ENCODE results near the gene NRXN3. TPM values are rescaled to one million over a fixed set of nuclear protein-coding genes. Genes with fewer than 3 reads are reported as not detected.
A peak's percentile ranks its signal among the peaks of the same experiment; 100 is the strongest.

NRXN3 gene
- total RNA-seq, 1 experiment from 2014 or later: 0.02 TPM

DNA sequence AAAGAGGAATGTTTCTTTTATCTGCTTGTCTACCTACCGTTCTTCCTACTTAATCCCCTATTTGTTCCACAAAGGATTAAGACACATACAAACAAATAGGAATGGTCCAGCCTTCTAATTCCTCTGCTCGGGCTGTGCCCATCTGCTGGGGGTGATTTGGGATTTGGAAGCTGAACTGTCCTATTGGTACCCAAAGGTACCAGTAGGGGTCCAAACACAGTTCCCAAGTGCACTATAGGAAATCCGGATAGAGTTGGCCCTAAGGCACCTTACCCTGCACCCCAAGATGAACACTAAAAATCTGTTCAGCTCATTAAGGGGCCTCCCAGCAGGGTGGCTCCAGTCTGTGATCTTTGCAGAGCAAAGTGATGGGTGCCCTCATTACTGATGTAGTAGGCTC, 566.9 kb downstream of the NRXN3 start:
- no peak for DNase-seq
- Histone ChIP-seq H3K36me3 (no peaks in the 10 kb centered on the region), H3K27me3 (no peaks in the 10 kb centered on the region), H3K4me3 (no peak overlapping the region), H3K27ac (no peak overlapping the region), H3K4me1 (no peaks in the 10 kb centered on the region), H3K9me3 (replicated peaks) (no peaks in the 10 kb centered on the region)

DNA sequence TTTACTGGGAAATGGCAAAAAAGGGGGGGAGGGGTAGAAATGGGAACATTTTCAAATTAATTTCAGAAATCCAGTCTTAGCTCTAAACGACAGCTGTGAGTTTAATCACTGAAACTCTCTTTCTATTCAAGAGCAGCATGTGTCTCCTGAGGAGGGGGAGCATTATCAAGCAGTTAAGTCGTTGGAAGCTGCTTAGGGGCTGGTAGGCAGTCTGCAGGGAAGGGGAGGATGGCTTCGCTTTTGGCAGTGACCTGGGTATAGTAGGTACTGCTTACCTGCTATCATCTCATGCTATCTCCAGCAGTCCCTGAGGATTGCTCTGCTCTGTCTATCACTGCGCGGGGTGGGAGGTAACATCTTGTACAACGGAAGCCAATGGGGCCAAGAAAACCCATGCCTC, 567.4 kb downstream of the NRXN3 start:
- DNase-seq: no peak
- no peaks in the 10 kb centered on the region for H3K27me3 ChIP-seq
- H3K27ac ChIP-seq: no peak overlapping the region
- no peaks in the 10 kb centered on the region for H3K4me1 ChIP-seq
- no peak overlapping the region for H3K4me3 ChIP-seq
- no peaks in the 10 kb centered on the region for H3K9me3 ChIP-seq (replicated peaks)
- H3K36me3 ChIP-seq: no peaks in the 10 kb centered on the region

DNA sequence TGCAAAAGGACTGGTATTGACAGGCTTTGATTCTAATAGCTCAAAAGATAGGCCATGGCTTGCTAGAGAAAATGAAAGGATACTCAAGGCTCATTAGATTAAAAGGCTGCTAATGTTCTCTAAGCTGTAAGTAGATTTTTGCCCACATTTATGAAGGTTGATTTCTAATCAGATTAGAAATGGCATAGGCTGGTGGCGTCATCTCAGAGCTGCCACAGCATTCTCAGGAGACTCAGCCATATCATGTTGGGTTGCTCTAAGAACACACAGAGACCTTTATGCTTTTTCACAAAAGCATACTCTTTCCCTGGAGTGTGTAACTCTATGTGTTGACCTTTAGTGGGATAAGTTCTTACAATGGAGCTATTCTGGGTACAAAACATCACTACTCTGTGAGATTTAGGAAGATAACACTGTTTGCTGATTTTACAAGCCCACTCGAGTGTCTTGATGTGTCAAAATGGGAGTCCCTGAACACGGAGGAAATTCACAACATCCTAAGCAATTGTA, 576.0 kb downstream of the NRXN3 start:
- Histone ChIP-seq H3K36me3 (no peaks in the 10 kb centered on the region), H3K27me3 (no peaks in the 10 kb centered on the region), H3K9me3 (replicated peaks) (no peaks in the 10 kb centered on the region), H3K27ac (no peak overlapping the region), H3K4me3 (no peak overlapping the region), H3K4me1 (no peaks in the 10 kb centered on the region)
- DNase-seq: no peak

DNA sequence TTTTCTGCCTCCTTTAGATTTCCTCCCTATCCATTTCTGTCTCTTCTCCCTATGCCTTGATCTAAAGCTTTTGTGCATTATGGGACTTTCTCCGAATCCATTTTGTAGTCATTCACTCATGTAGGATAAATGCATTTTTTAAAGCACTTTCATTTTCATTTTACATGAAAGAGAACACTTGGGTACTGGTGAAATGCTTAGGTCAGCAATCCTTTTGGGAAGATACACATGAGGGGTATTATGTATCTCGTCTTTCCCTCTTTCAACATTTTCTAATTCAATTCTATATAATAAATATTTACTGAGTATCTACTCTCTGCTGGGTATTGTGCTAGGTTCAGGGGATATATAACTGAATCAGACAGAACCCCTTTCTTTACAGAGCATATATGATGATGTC, 577.6 kb downstream of the NRXN3 start:
- H3K4me1 ChIP-seq: no peaks in the 10 kb centered on the region
- H3K9me3 ChIP-seq (replicated peaks): no peaks in the 10 kb centered on the region
- no peak overlapping the region for H3K4me3 ChIP-seq
- no peaks in the 10 kb centered on the region for H3K36me3 ChIP-seq
- DNase-seq: no peak
- no peaks in the 10 kb centered on the region for H3K27me3 ChIP-seq
- H3K27ac ChIP-seq: no peak overlapping the region

DNA sequence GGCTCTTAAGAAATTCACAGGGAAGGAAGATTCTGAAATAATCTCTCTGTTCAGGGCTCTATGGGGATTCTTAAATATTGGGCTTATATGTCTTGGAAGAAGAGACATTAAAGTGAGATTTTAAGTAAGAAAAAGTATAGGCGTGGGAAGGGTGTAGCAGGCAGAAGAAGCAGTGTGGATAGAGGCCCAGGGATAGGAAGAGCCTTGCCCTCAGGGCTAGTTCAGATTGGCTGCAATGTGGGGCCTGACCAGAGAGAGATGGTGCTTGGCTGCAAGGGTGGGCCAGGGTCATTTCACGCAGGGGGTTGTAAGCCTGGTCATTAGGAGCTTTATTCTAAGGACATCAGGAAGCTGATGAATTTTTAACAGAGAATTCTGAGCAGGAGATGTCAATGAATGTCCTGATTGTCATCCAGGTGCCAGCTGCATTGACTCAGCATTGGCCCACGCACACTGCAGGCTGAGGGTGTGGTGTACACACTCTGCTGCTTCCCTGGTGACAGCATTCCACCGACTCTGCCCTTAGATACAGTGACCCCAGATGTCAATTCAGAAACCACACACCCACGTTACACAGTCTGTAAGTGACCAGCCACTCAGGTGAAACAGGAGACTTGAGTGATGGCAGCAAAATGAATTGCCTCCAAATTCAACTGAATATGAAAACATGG, 582.5 kb downstream of the NRXN3 start:
- no peaks in the 10 kb centered on the region for H3K9me3 ChIP-seq (replicated peaks)
- DNase-seq: no peak

DNA sequence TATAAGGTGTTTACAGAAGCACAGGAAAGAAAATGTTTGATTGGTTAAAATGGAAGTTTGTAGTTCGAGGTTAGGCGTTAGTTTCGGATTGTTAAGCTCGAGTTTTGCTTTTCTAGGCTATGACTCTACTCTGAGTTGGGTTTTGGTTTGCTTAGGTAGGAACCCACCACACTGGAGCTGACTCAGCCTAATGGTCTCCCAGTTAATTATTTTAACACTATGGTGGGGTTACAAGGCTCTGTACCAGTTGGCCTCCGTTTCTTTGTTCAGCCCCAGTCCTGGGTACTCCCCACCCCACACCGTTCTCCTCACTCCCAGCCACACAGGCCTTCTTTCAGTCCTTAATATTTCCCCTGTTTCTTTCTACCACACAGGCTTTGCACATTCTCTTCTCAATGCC, 583.9 kb downstream of the NRXN3 start:
- no peak for DNase-seq
- no peak overlapping the region for H3K4me3 ChIP-seq
- no peaks in the 10 kb centered on the region for H3K36me3 ChIP-seq
- H3K9me3 ChIP-seq (replicated peaks): no peaks in the 10 kb centered on the region
- H3K27me3 ChIP-seq: no peaks in the 10 kb centered on the region
- no peaks in the 10 kb centered on the region for H3K4me1 ChIP-seq
- H3K27ac ChIP-seq: no peak overlapping the region

More for the DNA sequence above, 582.5 kb downstream of the NRXN3 start:
- H3K4me1 ChIP-seq: no peaks in the 10 kb centered on the region
- no peaks in the 10 kb centered on the region for H3K27me3 ChIP-seq
- no peak overlapping the region for H3K4me3 ChIP-seq
- H3K27ac ChIP-seq: no peak overlapping the region
- H3K36me3 ChIP-seq: no peaks in the 10 kb centered on the region

DNA sequence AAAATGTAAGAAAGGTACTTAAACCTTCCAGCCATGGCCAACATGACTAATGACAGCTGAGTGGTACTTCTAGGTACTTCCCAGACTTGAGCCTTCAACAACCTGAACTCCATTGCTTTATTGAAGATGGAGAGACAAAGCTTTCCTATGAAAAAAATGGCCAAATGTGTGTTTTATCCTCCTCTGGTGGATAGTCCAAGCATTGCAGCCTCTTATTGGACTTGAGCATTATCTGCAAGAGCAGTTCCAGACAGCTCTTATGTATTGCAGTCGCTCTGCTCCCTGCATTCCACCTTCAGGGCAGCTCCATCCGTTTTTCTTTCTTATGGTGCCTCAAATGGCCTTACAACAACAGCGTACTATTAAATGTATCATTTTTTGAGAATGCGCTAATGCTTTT, 588.2 kb downstream of the NRXN3 start:
- H3K9me3 ChIP-seq (replicated peaks): no peaks in the 10 kb centered on the region
- no peaks in the 10 kb centered on the region for H3K4me1 ChIP-seq
- peak; percentile 14 to 45 for DNase-seq
- H3K4me3 ChIP-seq: no peak overlapping the region
- no peak overlapping the region for H3K27ac ChIP-seq
- no peaks in the 10 kb centered on the region for H3K36me3 ChIP-seq
- H3K27me3 ChIP-seq: no peaks in the 10 kb centered on the region

DNA sequence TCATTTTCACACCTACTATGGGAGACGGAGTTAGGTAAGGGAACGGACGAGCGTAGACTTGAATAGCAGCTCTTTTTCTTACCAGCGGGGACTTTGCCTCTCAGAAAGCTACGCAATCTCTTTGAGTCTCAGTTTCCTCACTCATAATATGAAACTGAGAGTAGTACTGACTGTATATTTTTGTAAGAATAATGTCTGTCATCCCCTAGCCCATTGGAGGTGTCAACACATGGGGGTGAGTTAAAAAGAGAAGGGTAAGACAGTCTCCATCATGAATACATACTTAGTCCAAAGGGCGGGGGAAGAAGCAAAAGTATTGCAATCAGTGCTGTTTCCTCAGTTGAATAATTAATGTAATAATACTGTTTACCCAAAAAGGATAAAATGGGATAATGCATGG, 592.2 kb downstream of the NRXN3 start:
- Histone ChIP-seq H3K27me3 (no peaks in the 10 kb centered on the region), H3K36me3 (no peaks in the 10 kb centered on the region), H3K4me3 (no peak overlapping the region), H3K27ac (no peak overlapping the region), H3K4me1 (no peaks in the 10 kb centered on the region), H3K9me3 (replicated peaks) (no peaks in the 10 kb centered on the region)
- no peak for DNase-seq

DNA sequence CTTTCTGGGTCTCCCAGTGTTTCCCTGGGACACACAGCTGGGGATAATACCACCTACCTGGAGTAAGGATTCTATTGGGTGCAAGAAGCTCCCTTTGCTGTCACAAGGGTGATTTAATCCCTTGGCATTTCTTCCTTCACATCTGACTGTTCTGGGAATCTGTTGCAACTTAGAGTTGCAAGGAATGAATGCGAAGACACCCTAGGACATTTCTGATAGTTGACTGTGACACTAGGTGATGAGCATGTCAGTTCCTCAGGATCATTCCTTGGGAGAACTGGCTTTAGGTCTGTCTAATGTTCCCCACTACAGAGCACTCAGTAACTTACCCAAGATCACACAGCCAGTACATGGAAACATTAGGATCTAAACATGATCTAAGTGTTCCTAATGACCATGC, 593.6 kb downstream of the NRXN3 start:
- Histone ChIP-seq H3K36me3 (no peaks in the 10 kb centered on the region), H3K9me3 (replicated peaks) (no peaks in the 10 kb centered on the region), H3K4me3 (no peak overlapping the region), H3K27ac (no peak overlapping the region), H3K27me3 (no peaks in the 10 kb centered on the region), H3K4me1 (no peaks in the 10 kb centered on the region)
- no peak for DNase-seq

DNA sequence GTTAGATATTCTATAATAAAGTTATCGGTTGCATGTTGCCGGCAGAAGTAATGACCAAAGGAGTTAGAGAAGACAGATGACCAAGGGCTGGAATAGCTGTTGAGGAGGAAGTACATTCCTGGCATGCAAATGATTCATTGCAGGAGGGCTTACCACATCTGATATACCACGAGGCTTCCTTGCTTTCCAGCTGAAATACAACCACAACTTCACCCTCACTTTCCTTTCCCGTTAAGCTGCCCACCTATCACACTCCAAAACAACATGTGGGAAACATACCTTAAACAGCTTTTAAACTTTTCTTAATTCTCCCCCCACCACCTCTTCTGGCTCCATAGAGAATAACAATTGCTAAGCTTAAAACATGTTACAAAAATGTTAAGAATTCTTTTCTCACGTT, 594.1 kb downstream of the NRXN3 start:
- Histone ChIP-seq H3K4me1 (no peaks in the 10 kb centered on the region), H3K36me3 (no peaks in the 10 kb centered on the region), H3K9me3 (replicated peaks) (no peaks in the 10 kb centered on the region), H3K4me3 (no peak overlapping the region), H3K27ac (no peak overlapping the region), H3K27me3 (no peaks in the 10 kb centered on the region)
- DNase-seq: no peak

DNA sequence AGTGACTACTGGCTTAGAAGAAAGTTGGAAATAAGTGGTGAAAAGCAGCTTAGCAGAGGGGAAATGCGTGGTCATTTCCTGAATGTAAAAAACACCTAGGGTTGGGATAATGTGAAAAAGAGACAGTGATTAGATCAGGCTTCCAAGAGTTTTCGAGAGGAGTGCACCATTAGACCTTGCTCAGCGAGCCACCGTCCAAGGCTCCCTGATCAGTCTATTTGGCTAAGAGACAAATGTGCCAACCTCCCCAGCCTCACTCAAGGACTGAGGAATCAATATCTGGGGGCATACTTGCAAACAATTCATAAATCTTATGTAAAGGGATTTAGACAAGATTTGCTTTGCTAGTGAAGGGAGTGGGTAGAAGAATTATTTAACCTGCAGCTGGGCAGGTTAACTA, 594.5 kb downstream of the NRXN3 start:
- Histone ChIP-seq H3K27ac (no peak overlapping the region), H3K4me1 (no peaks in the 10 kb centered on the region), H3K36me3 (no peaks in the 10 kb centered on the region), H3K27me3 (no peaks in the 10 kb centered on the region), H3K9me3 (replicated peaks) (no peaks in the 10 kb centered on the region), H3K4me3 (no peak overlapping the region)
- DNase-seq: no peak

DNA sequence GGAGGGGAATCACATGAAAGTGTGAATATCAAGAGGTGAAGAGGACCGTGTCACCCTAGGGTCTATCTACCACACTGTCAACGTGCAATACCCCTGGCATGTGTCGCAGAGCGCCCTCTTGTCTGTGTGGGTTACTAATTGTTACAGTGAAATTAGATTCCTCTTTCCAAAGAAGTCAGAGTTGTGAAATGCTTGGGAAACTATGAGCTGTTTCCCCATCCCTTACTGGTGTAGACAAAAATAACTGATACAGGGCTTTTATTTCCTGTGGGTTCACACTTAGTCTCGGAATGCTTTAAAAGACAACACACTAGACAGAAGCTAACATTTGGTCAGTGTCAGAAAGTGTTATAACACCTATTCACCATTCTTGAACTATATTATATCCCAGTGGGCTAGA, 597.3 kb downstream of the NRXN3 start:
- H3K27ac ChIP-seq: no peak overlapping the region
- DNase-seq: no peak
- H3K4me1 ChIP-seq: no peaks in the 10 kb centered on the region
- H3K9me3 ChIP-seq (replicated peaks): no peaks in the 10 kb centered on the region
- no peaks in the 10 kb centered on the region for H3K36me3 ChIP-seq
- H3K4me3 ChIP-seq: no peak overlapping the region
- H3K27me3 ChIP-seq: no peaks in the 10 kb centered on the region

DNA sequence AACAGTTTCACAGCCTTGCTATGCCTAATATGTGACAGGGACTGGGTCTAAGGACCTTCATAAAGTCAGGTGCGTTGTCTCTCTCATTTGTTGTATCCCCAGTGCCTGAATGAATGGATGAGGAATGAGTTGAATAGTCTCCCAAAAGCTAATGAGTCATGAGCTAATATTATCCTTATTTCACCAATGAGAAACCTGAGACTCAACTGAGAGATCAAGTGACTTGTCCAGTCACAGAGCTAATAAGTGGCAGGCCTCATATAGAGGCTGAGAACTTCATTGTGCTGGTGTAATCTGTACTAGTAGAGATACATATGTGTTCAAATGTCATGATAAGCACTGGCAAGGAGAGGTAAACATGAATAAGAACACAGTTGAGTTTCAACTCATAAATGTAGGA, 612.4 kb downstream of the NRXN3 start:
- Histone ChIP-seq H3K27ac (no peak overlapping the region), H3K27me3 (no peaks in the 10 kb centered on the region), H3K4me3 (no peak overlapping the region), H3K4me1 (no peaks in the 10 kb centered on the region), H3K36me3 (no peaks in the 10 kb centered on the region), H3K9me3 (replicated peaks) (no peaks in the 10 kb centered on the region)
- DNase-seq: no peak

DNA sequence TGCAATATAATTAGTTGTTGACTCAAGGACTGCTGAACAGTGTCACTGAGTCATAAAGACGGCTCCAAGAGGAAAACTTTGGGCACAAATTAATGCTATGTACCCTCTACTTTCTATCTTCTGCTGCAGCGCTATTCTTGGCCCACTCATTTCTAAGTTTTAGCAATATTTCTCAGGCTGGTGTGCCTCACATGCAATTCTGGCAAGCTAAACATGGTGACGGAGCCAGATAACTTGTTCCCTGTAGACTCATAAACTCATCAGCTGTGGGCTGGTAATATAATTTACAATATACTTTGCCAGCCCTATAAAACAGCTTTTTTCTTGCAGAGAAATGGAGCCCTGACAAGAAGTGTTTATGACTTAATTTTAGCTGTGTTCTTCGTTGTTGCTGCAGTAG, 615.1 kb downstream of the NRXN3 start:
- Histone ChIP-seq H3K27me3 (no peaks in the 10 kb centered on the region), H3K27ac (no peak overlapping the region), H3K9me3 (replicated peaks) (no peaks in the 10 kb centered on the region), H3K4me3 (no peak overlapping the region), H3K36me3 (no peaks in the 10 kb centered on the region), H3K4me1 (no peaks in the 10 kb centered on the region)
- no peak for DNase-seq

DNA sequence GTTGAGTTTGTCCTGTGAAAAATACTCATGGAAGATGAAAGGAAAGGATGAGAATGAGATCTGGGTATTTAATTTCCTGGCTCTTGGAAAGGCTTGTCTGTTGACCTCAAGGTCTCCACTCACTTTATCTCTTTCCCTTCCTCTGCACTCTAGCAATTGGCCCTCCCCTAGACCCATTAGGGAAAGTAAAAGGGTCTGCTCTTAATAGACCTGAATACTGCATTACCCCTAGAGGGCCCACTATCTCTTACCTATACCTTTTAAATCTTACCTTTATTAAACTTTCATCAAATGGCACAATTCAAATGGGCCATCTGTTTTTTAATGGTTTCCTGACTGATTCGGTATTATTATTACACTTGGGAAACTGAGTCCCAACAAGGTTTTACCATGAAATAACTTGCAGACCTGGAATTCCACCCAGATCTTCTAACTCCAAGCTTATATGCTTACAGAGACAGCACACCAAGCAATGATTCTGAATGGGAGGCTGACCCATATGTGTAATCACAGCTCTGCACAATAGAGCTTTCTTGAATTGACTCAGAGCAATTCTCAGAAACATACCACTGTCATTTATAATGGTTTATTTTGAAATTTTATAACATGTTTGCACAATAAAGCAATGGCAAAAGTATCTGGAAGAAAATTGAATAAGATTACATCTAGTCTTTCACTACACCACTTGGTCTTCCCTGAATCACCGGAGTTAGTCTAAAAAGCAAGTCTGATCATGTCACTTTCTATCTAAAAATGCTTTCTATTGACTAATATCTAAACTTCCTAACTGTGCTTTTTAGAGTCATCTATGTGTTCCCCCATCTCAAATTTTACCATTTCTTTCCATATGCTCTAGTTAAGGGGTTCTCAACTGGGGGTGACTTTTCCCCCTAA, 618.5 kb downstream of the NRXN3 start:
- DNase-seq: no peak
- Histone ChIP-seq H3K27ac (no peak overlapping the region), H3K4me3 (no peak overlapping the region), H3K4me1 (no peaks in the 10 kb centered on the region), H3K36me3 (no peaks in the 10 kb centered on the region), H3K27me3 (no peaks in the 10 kb centered on the region), H3K9me3 (replicated peaks) (no peaks in the 10 kb centered on the region)

Measured in SJCRH30 (cell line).